Breast epithelium (tissue), 3 donors: ENCODE results near the gene PAAF1.

Experiments
- POLR2A ChIP-seq: fragments of 450-650 bp; IDR thresholded peaks from one replicate; pipeline ENCODE4 v1.6.1; 2016; ENCODE audit warnings: antibody characterized with exemption, mild to moderate bottlenecking, moderate library complexity
- TF ChIP-seq, protein P1 (sequence below), 3 donors: fragments of 450-650 bp; IDR thresholded peaks; one replicate each; pipeline ENCODE4 v1.5.1; 2016 to 2017; ENCODE audit warnings: antibody characterized with exemption in 3 of 3, mild to moderate bottlenecking in 3 of 3, moderate library complexity in 3 of 3

- TF ChIP-seq POLR2A: no peak
- TF ChIP-seq, protein P1, sequence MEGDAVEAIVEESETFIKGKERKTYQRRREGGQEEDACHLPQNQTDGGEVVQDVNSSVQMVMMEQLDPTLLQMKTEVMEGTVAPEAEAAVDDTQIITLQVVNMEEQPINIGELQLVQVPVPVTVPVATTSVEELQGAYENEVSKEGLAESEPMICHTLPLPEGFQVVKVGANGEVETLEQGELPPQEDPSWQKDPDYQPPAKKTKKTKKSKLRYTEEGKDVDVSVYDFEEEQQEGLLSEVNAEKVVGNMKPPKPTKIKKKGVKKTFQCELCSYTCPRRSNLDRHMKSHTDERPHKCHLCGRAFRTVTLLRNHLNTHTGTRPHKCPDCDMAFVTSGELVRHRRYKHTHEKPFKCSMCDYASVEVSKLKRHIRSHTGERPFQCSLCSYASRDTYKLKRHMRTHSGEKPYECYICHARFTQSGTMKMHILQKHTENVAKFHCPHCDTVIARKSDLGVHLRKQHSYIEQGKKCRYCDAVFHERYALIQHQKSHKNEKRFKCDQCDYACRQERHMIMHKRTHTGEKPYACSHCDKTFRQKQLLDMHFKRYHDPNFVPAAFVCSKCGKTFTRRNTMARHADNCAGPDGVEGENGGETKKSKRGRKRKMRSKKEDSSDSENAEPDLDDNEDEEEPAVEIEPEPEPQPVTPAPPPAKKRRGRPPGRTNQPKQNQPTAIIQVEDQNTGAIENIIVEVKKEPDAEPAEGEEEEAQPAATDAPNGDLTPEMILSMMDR (IDR thresholded peaks at IDR 0.05): no peak
Observed at GRCh38 chr11:73859671-73860070, 17.1 kb upstream of the PAAF1 start.
